Measurements from ENCODE around the gene TEX44.

Gene TEX44

DNA sequence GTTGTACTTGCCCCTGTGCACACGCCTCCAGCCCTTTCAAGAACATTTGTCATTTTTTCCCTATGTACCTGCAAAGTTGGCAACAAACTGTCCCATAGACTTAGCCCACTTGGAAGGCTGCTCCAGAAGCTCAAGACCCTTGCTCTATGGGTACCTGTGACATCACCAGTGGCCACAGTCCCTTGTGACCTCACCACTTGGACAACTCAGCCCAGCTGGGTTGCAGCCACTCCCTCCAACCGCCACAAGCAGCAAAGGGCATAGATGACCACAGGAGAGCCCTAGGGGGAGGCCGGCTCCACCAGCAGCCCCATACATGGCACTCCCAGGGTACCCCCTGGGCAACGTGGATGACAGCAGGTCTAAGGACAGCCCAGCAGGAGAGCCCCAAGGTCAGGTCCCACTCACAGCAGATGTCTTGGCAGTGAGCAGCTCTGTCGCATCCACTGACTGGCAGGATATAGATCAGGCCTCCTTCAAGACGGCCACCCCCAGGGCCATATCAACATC, at the start of gene TEX44:
Gene TEX44, plus strand, starts transcription at position 229 of the 510 bp plus-strand sequence. Its CDS starts 88 bp downstream, at position 317.
- TF ChIP-seq, protein P1, sequence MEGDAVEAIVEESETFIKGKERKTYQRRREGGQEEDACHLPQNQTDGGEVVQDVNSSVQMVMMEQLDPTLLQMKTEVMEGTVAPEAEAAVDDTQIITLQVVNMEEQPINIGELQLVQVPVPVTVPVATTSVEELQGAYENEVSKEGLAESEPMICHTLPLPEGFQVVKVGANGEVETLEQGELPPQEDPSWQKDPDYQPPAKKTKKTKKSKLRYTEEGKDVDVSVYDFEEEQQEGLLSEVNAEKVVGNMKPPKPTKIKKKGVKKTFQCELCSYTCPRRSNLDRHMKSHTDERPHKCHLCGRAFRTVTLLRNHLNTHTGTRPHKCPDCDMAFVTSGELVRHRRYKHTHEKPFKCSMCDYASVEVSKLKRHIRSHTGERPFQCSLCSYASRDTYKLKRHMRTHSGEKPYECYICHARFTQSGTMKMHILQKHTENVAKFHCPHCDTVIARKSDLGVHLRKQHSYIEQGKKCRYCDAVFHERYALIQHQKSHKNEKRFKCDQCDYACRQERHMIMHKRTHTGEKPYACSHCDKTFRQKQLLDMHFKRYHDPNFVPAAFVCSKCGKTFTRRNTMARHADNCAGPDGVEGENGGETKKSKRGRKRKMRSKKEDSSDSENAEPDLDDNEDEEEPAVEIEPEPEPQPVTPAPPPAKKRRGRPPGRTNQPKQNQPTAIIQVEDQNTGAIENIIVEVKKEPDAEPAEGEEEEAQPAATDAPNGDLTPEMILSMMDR (IDR thresholded peaks at IDR 0.05; ENCODE audit: unreplicated experiment in 3 of 3), result no peak
- H3K4me1 Mint-ChIP-seq, result no peaks in the 10 kb centered on the region
- peaks cover 4% of the 10 kb centered on the region for H3K27me3 Mint-ChIP-seq (ENCODE audit: low read depth)
- H3K36me3 Mint-ChIP-seq (ENCODE audit: low read depth), result no peaks in the 10 kb centered on the region
- no peaks in the 10 kb centered on the region for H3K9me3 Mint-ChIP-seq
- no peak within 1 kb of the TSS for H3K27ac Mint-ChIP-seq
- no peak within 1 kb of the TSS for H3K4me3 Mint-ChIP-seq

DNA sequence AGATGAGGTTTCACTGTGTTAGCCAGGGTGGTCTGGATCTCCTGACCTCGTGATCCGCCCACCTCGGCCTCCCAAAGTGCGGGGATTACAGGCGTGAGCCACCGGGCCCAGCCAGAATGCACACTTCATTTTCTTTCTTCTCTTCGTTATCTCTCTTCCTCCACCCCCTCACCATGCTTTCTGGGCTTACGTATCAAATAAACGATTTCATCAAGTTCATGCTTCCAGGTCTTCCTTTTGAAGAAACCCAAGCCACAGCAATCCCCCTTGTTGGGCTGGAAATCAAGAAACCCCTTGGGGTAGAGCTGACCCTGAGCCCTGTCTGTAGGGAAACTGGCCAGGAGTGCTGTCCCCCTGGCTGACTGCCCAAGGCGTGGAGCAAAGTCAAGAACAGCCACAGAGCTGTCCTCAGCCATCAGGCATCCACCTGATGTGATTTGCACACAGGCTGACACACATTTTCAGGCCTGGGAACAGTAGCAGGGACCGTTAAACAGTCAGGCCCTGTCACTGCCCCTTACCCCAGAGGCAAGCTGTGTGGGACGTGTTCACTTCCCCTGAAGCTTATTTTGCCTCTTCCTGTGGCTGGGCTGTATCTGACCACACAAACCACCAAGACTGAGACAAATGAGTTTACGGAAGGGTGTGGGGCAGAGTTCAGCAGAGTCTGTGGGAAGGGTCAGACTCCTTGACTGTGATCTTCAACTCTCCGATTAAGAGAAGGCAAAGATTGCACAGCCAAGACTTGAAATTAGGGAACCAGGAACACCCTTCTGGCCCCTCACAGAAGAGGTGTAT, 47.4 kb upstream of the TEX44 start:
- H3K9me3 Mint-ChIP-seq, result peaks cover 30% of the 10 kb centered on the region
- H3K4me1 Mint-ChIP-seq, result peaks cover 9% of the 10 kb centered on the region
- peak overlapping the region; percentile 27 to 31 (median 29) for H3K27ac Mint-ChIP-seq
- TF ChIP-seq, protein P1 (IDR thresholded peaks at IDR 0.05; ENCODE audit: unreplicated experiment in 3 of 3), result no peak
- H3K36me3 Mint-ChIP-seq (ENCODE audit: low read depth), result peaks cover 7% of the 10 kb centered on the region
- H3K27me3 Mint-ChIP-seq (ENCODE audit: low read depth), result peaks cover 3% of the 10 kb centered on the region
- no peak overlapping the region for H3K4me3 Mint-ChIP-seq

GRCh38 chr2:231546014-231546715, 46.5 kb upstream of the TEX44 start:
- H3K4me3 Mint-ChIP-seq, result no peak overlapping the region
- H3K36me3 Mint-ChIP-seq (ENCODE audit: low read depth), result peaks cover 7% of the 10 kb centered on the region
- peak overlapping the region in 2 of 3 experiments; percentile 27 to 31 for H3K27ac Mint-ChIP-seq
- H3K27me3 Mint-ChIP-seq (ENCODE audit: low read depth), result peaks cover 2% of the 10 kb centered on the region
- peaks cover 29% of the 10 kb centered on the region for H3K9me3 Mint-ChIP-seq
- TF ChIP-seq, protein P1 (IDR thresholded peaks at IDR 0.05; ENCODE audit: unreplicated experiment in 3 of 3), result no peak
- peaks cover 9% of the 10 kb centered on the region for H3K4me1 Mint-ChIP-seq

GRCh38 chr2:231547315-231548110, 45.2 kb upstream of the TEX44 start:
- TF ChIP-seq, protein P1 (IDR thresholded peaks at IDR 0.05; ENCODE audit: unreplicated experiment in 3 of 3), result no peak
- H3K9me3 Mint-ChIP-seq, result peaks cover 22% of the 10 kb centered on the region
- peaks cover 5% of the 10 kb centered on the region for H3K4me1 Mint-ChIP-seq
- peaks cover 7% of the 10 kb centered on the region for H3K36me3 Mint-ChIP-seq (ENCODE audit: low read depth)
- no peak overlapping the region for H3K4me3 Mint-ChIP-seq
- no peak overlapping the region for H3K27ac Mint-ChIP-seq
- no peaks in the 10 kb centered on the region for H3K27me3 Mint-ChIP-seq (ENCODE audit: low read depth)

DNA sequence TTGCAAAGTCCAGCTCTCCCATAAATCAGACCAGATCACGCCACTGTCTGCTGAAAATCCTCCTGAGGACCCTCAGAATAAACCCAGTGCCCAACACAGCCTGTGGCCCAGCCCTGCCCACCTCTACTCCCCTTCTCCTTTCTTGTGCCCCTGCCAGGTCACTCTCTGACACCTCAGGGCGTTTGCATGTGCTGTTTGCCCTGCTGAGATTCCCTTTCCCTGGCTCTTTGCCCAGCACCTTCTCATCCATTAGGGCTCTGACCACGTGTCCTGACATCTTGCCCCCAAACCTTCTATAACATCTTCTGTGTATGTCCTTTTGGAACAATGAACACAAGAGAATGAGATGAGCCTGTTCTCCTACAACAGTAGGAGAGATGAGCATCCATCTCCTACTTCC, 43.9 kb upstream of the TEX44 start:
- Mint-ChIP-seq H3K27me3 (ENCODE audit: low read depth) (no peaks in the 10 kb centered on the region), H3K4me3 (no peak overlapping the region), H3K4me1 (peaks cover 5% of the 10 kb centered on the region), H3K27ac (no peak overlapping the region), H3K9me3 (peaks cover 26% of the 10 kb centered on the region), H3K36me3 (ENCODE audit: low read depth) (peaks cover 18% of the 10 kb centered on the region)
- TF ChIP-seq, protein P1 (IDR thresholded peaks at IDR 0.05; ENCODE audit: unreplicated experiment in 3 of 3), result no peak

Measured in nephron (organoid).